Activated T-cell treated with anti-CD3 and anti-CD28 coated beads, Interleukin-2, amount 50 U/mL, for 24 hours (primary cell): Measurements from ENCODE around the gene ROBO2.

Source experiments
- DNase-seq: peaks from one replicate; pipeline ENCODE4 v3.0.0-alpha.2; 2020
- H3K27ac Mint-ChIP-seq: 2 replicates; pipeline ENCODE4 v1.8.0; 2020; ENCODE audit warnings: mild to moderate bottlenecking, mixed read lengths
- H3K27me3 Mint-ChIP-seq: 2 replicates; pipeline ENCODE4 v1.8.0; 2020; ENCODE audit warnings: mixed read lengths
- H3K36me3 Mint-ChIP-seq: 2 replicates; pipeline ENCODE4 v1.8.0; 2020; ENCODE audit warnings: low read depth, mixed read lengths
- H3K4me1 Mint-ChIP-seq: 2 replicates; pipeline ENCODE4 v1.8.0; 2020; ENCODE audit warnings: low read depth, mixed read lengths
- H3K4me3 Mint-ChIP-seq: 2 replicates; pipeline ENCODE4 v1.8.0; 2020; ENCODE audit warnings: mild to moderate bottlenecking, moderate library complexity, mixed read lengths
- H3K9me3 Mint-ChIP-seq: 2 replicates; pipeline ENCODE4 v1.8.0; 2020; ENCODE audit warnings: mixed read lengths

The ROBO2 gene

DNA sequence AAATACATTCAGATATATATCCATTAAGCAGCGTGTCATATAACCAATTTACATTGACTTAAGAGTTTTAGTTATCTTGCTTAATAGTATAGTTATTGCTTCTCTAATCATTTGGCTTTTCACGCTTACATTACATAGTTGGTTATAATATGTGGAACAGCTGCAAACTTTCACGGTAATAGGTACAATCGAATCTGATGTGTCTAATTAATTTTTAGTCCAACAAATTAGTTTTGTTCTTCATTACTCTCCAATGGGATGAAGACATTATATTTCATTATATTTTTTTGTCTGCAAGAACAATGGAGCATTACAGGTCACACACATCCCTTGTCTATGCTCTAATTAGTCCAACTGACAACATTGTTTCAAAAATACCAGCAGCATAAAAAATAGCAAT is 546.3 kb downstream of the ROBO2 start:
- Mint-ChIP-seq H3K36me3 (no peaks in the 10 kb centered on the region), H3K4me1 (no peaks in the 10 kb centered on the region), H3K4me3 (no peak overlapping the region), H3K27ac (no peak overlapping the region), H3K27me3 (no peaks in the 10 kb centered on the region), H3K9me3 (peaks cover 25% of the 10 kb centered on the region)
- DNase-seq = no peak

GRCh38 chr3:77588863-77589262 is 549.0 kb downstream of the ROBO2 start:
- no peaks in the 10 kb centered on the region for H3K36me3 Mint-ChIP-seq
- no peaks in the 10 kb centered on the region for H3K27me3 Mint-ChIP-seq
- H3K9me3 Mint-ChIP-seq = peaks cover 16% of the 10 kb centered on the region
- DNase-seq = no peak
- no peak overlapping the region for H3K4me3 Mint-ChIP-seq
- H3K4me1 Mint-ChIP-seq = no peaks in the 10 kb centered on the region
- no peak overlapping the region for H3K27ac Mint-ChIP-seq

DNA sequence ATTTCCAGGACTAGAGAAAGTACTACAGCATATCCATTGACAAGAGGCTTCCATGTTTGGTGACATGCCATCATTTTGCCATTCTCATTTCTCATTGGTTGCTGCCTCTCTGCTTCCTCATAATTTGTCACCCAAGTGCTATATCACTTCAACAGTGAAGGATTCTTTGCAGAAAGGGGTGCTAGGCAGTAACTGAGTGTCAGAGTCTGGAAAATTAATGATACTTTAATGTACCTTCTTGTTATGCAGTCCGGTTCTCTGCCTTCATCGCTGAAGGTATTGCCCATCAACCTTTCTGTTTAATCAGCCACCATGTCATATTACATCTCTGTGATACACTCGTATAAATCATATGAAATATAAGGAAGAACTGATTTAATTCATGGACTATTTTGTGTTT is 550.3 kb downstream of the ROBO2 start:
- Mint-ChIP-seq H3K9me3 (peaks cover 16% of the 10 kb centered on the region), H3K4me3 (no peak overlapping the region), H3K36me3 (no peaks in the 10 kb centered on the region), H3K4me1 (no peaks in the 10 kb centered on the region), H3K27ac (no peak overlapping the region), H3K27me3 (no peaks in the 10 kb centered on the region)
- DNase-seq = no peak

DNA sequence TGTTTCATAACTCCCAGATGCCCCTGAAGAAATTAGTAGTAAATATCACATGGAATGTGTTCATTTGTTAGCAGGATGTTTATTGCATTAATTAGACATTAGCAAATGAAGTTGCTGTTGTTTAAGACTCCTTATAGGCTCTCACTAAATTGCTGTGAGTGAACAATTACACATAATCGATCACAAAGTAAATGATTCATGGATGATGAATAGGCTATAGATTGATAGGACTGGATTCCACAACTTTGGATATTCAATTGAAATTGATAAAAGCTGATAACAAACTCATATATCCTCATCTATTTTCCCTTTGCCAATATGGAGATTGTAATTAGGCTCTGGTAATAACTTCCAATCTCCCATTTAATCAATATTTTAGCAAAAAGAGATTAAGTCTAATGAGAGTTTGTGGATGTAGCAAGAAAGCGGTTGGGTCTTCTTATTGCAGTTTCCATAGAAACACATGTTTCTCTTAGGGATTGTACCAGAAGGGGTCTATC is 555.5 kb downstream of the ROBO2 start:
- H3K4me3 Mint-ChIP-seq = no peak overlapping the region
- H3K4me1 Mint-ChIP-seq = no peaks in the 10 kb centered on the region
- DNase-seq = no peak
- no peak overlapping the region for H3K27ac Mint-ChIP-seq
- no peaks in the 10 kb centered on the region for H3K36me3 Mint-ChIP-seq
- H3K9me3 Mint-ChIP-seq = peaks cover 4% of the 10 kb centered on the region
- no peaks in the 10 kb centered on the region for H3K27me3 Mint-ChIP-seq

DNA sequence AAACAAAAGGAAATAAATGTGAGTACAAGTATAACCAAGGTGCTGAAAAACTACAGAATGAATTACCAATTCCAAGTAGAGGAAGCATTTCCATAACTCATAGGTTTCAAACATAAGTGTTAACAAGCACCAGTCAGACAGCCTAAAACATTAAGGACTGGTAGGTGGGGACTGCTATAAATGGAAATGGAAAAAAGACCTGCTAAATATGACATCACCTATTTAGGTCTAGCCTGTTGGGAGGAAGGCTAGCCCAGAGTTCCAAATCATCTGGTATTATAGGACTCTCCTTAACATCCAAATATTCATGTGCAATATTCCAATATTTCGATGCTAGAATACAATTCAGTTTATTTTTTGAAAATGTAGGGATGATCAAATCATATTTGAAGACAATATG is 560.0 kb downstream of the ROBO2 start:
- Mint-ChIP-seq H3K9me3 (peaks cover 6% of the 10 kb centered on the region), H3K27me3 (no peaks in the 10 kb centered on the region), H3K36me3 (no peaks in the 10 kb centered on the region), H3K4me1 (no peaks in the 10 kb centered on the region), H3K4me3 (no peak overlapping the region), H3K27ac (no peak overlapping the region)
- DNase-seq = no peak

- Mint-ChIP-seq H3K4me3 (no peak overlapping the region), H3K27ac (no peak overlapping the region), H3K9me3 (peaks cover 6% of the 10 kb centered on the region), H3K27me3 (no peaks in the 10 kb centered on the region), H3K4me1 (no peaks in the 10 kb centered on the region), H3K36me3 (no peaks in the 10 kb centered on the region)
- no peak for DNase-seq
Measured at GRCh38 chr3:77601823-77602415, 562.0 kb downstream of the ROBO2 start.

- H3K9me3 Mint-ChIP-seq = peaks cover 6% of the 10 kb centered on the region
- no peaks in the 10 kb centered on the region for H3K36me3 Mint-ChIP-seq
- no peak for DNase-seq
- H3K4me1 Mint-ChIP-seq = no peaks in the 10 kb centered on the region
- H3K27me3 Mint-ChIP-seq = no peaks in the 10 kb centered on the region
- no peak overlapping the region for H3K4me3 Mint-ChIP-seq
- no peak overlapping the region for H3K27ac Mint-ChIP-seq
Measured at GRCh38 chr3:77602722-77603121, 562.8 kb downstream of the ROBO2 start.

DNA sequence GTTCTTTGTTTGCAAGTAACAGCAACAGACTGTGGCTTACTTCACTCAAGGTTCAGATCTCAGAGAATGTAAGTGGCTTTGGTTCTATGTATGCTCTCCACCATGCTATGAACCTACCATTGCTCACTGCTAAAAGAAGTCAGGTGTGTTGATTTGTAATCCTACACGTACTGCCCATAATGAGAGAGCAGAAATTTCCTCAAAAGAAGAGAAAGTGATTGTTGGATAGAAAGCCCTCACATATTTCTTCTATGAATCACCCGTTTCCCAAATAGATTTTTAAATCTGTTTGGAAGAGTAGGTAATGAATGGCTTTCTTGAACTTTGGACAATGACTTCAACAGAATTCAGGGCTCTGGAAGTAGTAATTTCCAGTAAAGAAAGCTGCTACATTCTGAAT is 565.4 kb downstream of the ROBO2 start:
- Mint-ChIP-seq H3K36me3 (no peaks in the 10 kb centered on the region), H3K4me1 (no peaks in the 10 kb centered on the region), H3K27me3 (no peaks in the 10 kb centered on the region), H3K4me3 (no peak overlapping the region), H3K9me3 (peaks cover 9% of the 10 kb centered on the region), H3K27ac (no peak overlapping the region)
- no peak for DNase-seq

DNA sequence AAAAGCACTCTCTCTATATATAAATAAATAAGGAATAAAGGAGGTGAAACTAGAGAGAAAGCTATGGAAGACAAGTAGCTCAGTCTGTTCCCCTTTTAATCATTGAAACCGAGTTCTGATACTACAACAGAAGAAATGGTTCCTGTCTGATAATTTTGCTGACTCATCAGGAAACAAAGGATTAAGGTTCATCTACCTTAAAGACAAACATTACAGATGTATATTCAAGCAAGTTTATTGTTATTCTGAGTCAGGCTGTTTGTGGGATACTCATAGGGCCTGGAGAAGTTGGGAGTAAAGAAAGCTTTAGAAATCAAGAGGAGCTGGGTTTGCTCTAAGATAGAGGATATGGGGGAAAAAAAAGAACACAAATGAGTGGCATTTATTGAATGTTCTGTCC is 566.0 kb downstream of the ROBO2 start:
- no peak for DNase-seq
- Mint-ChIP-seq H3K36me3 (no peaks in the 10 kb centered on the region), H3K4me1 (no peaks in the 10 kb centered on the region), H3K27me3 (no peaks in the 10 kb centered on the region), H3K27ac (no peak overlapping the region), H3K9me3 (peaks cover 9% of the 10 kb centered on the region), H3K4me3 (no peak overlapping the region)

GRCh38 chr3:77606372-77606771 is 566.5 kb downstream of the ROBO2 start:
- no peaks in the 10 kb centered on the region for H3K4me1 Mint-ChIP-seq
- DNase-seq = no peak
- H3K9me3 Mint-ChIP-seq = peaks cover 11% of the 10 kb centered on the region
- H3K36me3 Mint-ChIP-seq = no peaks in the 10 kb centered on the region
- no peaks in the 10 kb centered on the region for H3K27me3 Mint-ChIP-seq
- no peak overlapping the region for H3K27ac Mint-ChIP-seq
- H3K4me3 Mint-ChIP-seq = no peak overlapping the region

- no peak overlapping the region for H3K4me3 Mint-ChIP-seq
- DNase-seq = no peak
- peaks cover 20% of the 10 kb centered on the region for H3K9me3 Mint-ChIP-seq
- H3K27ac Mint-ChIP-seq = no peak overlapping the region
- H3K27me3 Mint-ChIP-seq = no peaks in the 10 kb centered on the region
- H3K36me3 Mint-ChIP-seq = no peaks in the 10 kb centered on the region
- no peaks in the 10 kb centered on the region for H3K4me1 Mint-ChIP-seq
Measured at GRCh38 chr3:77618686-77619085, 578.8 kb downstream of the ROBO2 start.

DNA sequence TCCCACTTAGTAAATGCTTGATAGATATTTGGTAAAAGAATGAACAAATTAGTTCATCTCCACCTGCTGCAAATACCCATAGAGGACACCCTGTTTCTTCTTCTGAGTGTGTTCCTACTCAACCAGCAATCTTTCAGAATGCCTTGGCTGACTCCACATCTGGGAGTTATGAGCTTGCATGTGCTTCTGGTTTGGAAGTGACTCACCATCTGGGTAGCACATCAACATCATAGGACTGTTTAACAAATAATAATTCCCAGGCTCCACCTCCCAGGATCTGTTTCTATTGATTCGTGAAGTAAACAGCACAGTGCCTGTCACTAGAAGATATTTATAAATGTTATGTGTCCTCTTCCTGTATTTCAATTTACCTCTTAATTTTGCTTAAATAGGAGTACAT is 580.1 kb downstream of the ROBO2 start:
- Mint-ChIP-seq H3K27me3 (no peaks in the 10 kb centered on the region), H3K9me3 (peaks cover 23% of the 10 kb centered on the region), H3K4me1 (no peaks in the 10 kb centered on the region), H3K27ac (no peak overlapping the region), H3K4me3 (no peak overlapping the region), H3K36me3 (no peaks in the 10 kb centered on the region)
- no peak for DNase-seq

DNA sequence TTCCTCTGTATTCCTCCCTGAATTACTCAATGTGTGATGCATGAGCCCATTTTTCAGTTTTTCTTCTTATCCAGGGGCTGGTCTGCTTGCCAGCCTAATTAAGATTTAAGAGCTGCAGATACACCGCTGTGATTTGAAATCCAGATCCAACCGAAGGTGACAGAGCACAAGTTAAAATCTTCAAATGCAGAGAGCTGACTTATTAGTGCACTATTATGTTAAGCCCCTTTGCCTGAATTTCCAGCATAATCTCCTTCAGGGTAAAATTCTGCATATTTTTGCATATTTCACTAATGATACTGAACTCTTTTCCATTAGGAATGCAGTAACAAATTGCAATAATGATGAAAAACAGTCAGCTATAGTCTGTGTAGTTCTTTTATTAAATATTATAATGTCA is 583.6 kb downstream of the ROBO2 start:
- H3K9me3 Mint-ChIP-seq = peaks cover 11% of the 10 kb centered on the region
- no peak overlapping the region for H3K4me3 Mint-ChIP-seq
- no peak for DNase-seq
- no peaks in the 10 kb centered on the region for H3K36me3 Mint-ChIP-seq
- no peaks in the 10 kb centered on the region for H3K4me1 Mint-ChIP-seq
- H3K27me3 Mint-ChIP-seq = no peaks in the 10 kb centered on the region
- H3K27ac Mint-ChIP-seq = no peak overlapping the region

GRCh38 chr3:77626157-77626556 is 586.3 kb downstream of the ROBO2 start:
- Mint-ChIP-seq H3K27me3 (no peaks in the 10 kb centered on the region), H3K4me3 (no peak overlapping the region), H3K9me3 (peaks cover 15% of the 10 kb centered on the region), H3K36me3 (no peaks in the 10 kb centered on the region), H3K4me1 (no peaks in the 10 kb centered on the region), H3K27ac (no peak overlapping the region)
- no peak for DNase-seq

GRCh38 chr3:77648214-77648613 is 608.3 kb downstream of the ROBO2 start:
- H3K9me3 Mint-ChIP-seq = peaks cover 8% of the 10 kb centered on the region
- H3K27me3 Mint-ChIP-seq = no peaks in the 10 kb centered on the region
- no peaks in the 10 kb centered on the region for H3K36me3 Mint-ChIP-seq
- H3K27ac Mint-ChIP-seq = no peak overlapping the region
- no peaks in the 10 kb centered on the region for H3K4me1 Mint-ChIP-seq
- H3K4me3 Mint-ChIP-seq = no peak overlapping the region
- DNase-seq = no peak

- Mint-ChIP-seq H3K27ac (no peak overlapping the region), H3K9me3 (peaks cover 9% of the 10 kb centered on the region), H3K4me1 (no peaks in the 10 kb centered on the region), H3K36me3 (no peaks in the 10 kb centered on the region), H3K27me3 (no peaks in the 10 kb centered on the region), H3K4me3 (no peak overlapping the region)
- no peak for DNase-seq
Measured at GRCh38 chr3:77648664-77649063, 608.8 kb downstream of the ROBO2 start.
